OCI-LY7 (cell line): ENCODE results near the gene NPLOC4. TPM values are rescaled to one million over a fixed set of nuclear protein-coding genes. Genes with fewer than 3 reads are reported as not detected.

ENCODE experiments used
- BruUV-seq: library from RNA; stranded (reverse); fragments of 400-500 nt; replicated peaks from 2 replicates; lab custom pipeline; 2021; lab: Mats Ljungman, UMichigan
- CTCF ChIA-PET: fragments of 300-600 bp; sonication (Branson Sonifier 250); formaldehyde crosslinking; loops from one replicate; lab custom pipeline; 2022; ENCODE audit warnings: antibody characterized with exemption; ENCODE audit not compliant: unreplicated experiment; lab: Charles Lee
- POLR2A ChIA-PET: fragments of 300-600 bp; sonication (Branson Sonifier 250); formaldehyde crosslinking; loops from one replicate; lab custom pipeline; 2022; ENCODE audit warnings: antibody characterized with exemption; lab: Charles Lee
- DNase-seq: peaks from one replicate; pipeline ENCODE4 v3.0.0-alpha.2; 2015; ENCODE audit warnings: low spot score
- H2AFZ ChIP-seq: fragments of 200-600 bp; sonication (generic), shearing (Covaris generic); 2 replicates; pipeline ENCODE4 v1.6.1; 2014; ENCODE audit warnings: mild to moderate bottlenecking, antibody characterized with exemption, low read length, moderate library complexity
- H3K27ac ChIP-seq: fragments of 200-600 bp; sonication (generic); 2 replicates; pipeline ENCODE4 v1.5.1; 2014; ENCODE audit warnings: mixed run types, low read depth, mild to moderate bottlenecking, moderate library complexity, low read length, inconsistent platforms; ENCODE audit not compliant: poor library complexity, severe bottlenecking
- H3K36me3 ChIP-seq: fragments of 200-600 bp; sonication (generic); 2 replicates; pipeline ENCODE4 v1.6.1; 2014; ENCODE audit warnings: mild to moderate bottlenecking, antibody characterized with exemption, low read length, moderate library complexity, mixed read lengths; ENCODE audit not compliant: insufficient read depth
- H3K4me1 ChIP-seq: fragments of 200-600 bp; sonication (generic); 2 replicates; pipeline ENCODE4 v1.5.1; 2014; ENCODE audit warnings: mild to moderate bottlenecking, low read length; ENCODE audit not compliant: insufficient read depth, poor library complexity, severe bottlenecking
- H3K4me2 ChIP-seq: fragments of 200-600 bp; sonication (generic); 2 replicates; pipeline ENCODE4 v1.6.1; 2014; ENCODE audit warnings: mild to moderate bottlenecking, low read length
- H3K4me3 ChIP-seq: fragments of 200-600 bp; sonication (generic); 2 replicates; pipeline ENCODE4 v1.5.1; 2014; ENCODE audit warnings: mild to moderate bottlenecking, low read depth, low read length; ENCODE audit not compliant: poor library complexity, severe bottlenecking
- H3K79me2 ChIP-seq: fragments of 200-600 bp; sonication (generic); 2 replicates; pipeline ENCODE4 v1.6.1; 2016; ENCODE audit warnings: low read depth, mild to moderate bottlenecking, low read length, moderate library complexity, mixed read lengths; ENCODE audit not compliant: insufficient read depth
- H3K9me2 ChIP-seq: fragments of 200-600 bp; sonication (generic); 2 replicates; pipeline ENCODE4 v1.6.1; 2016; ENCODE audit warnings: mild to moderate bottlenecking, low read length, mixed read lengths; ENCODE audit not compliant: insufficient read depth
- H3K9me3 ChIP-seq: fragments of 200-600 bp; sonication (generic); 2 replicates; pipeline ENCODE4 v1.6.1; 2014; ENCODE audit warnings: mild to moderate bottlenecking, mixed run types, low read length, mixed read lengths
- H4K20me1 ChIP-seq: fragments of 200-600 bp; sonication (generic); 2 replicates; pipeline ENCODE4 v1.6.1; 2014; ENCODE audit warnings: mild to moderate bottlenecking, antibody characterized with exemption, low read length, moderate library complexity, mixed read lengths; ENCODE audit not compliant: insufficient read depth
- CTCF ChIP-seq: fragments of 200-600 bp; sonication (generic); conservative IDR thresholded peaks from 2 replicates; pipeline ENCODE4 v1.5.1; 2014; ENCODE audit warnings: mild to moderate bottlenecking, antibody characterized with exemption, low read length, moderate library complexity, mixed read lengths
- EZH2phosphoT487 ChIP-seq: fragments of 200-600 bp; sonication (generic); IDR thresholded peaks from 2 replicates; pipeline ENCODE4 v1.6.1; 2018; ENCODE audit warnings: low read depth, borderline replicate concordance, mild to moderate bottlenecking, mixed run types, antibody characterized with exemption, low read length, moderate library complexity, mixed read lengths
- intact Hi-C: fragments of 100-400 bp; cut with micrococcal nuclease; formaldehyde crosslinking; loops from one replicate; pipeline ENCODE4 v1.10.0; 2022; ENCODE audit not compliant: unreplicated experiment
- total RNA-seq, 2 experiments: library from RNA; depleted of rRNA in 1 of 2; stranded (reverse); fragments of >200 nt in 1 of 2; shearing (Covaris generic) in 1 of 2; gene quantifications; 2 replicates each; pipeline ENCODE4 v1.2.3, GENCODE V29; 2014 to 2022

NPLOC4 gene
- total RNA-seq, 2 experiments from 2014 or later: 69.6 to 118 TPM

- H3K36me3 ChIP-seq: peaks cover 72% of the 10 kb centered on the region
- no peaks in the 10 kb centered on the region for H3K4me1 ChIP-seq
- H3K79me2 ChIP-seq: no peaks in the 10 kb centered on the region
- no peaks in the 10 kb centered on the region for H3K9me2 ChIP-seq
- ChIA-PET CTCF (no interaction called here), POLR2A (no interaction called here)
- H3K4me3 ChIP-seq: no peak overlapping the region
- no peak overlapping the region for H2AFZ ChIP-seq
- H3K4me2 ChIP-seq: no peak overlapping the region
- no peaks in the 10 kb centered on the region for H4K20me1 ChIP-seq
- H3K27ac ChIP-seq: no peak overlapping the region
- intact Hi-C loops: no loop called here
- TF ChIP-seq EZH2phosphoT487: no peak
- TF ChIP-seq CTCF: no peak
- BruUV-seq: no TSS peak
- no peak for DNase-seq
- no peaks in the 10 kb centered on the region for H3K9me3 ChIP-seq
Observed at GRCh38 chr17:81575836-81576235, 61.1 kb downstream of the NPLOC4 start.

GRCh38 chr17:81574643-81574956 lies 62.3 kb downstream of the NPLOC4 start:
- Histone ChIP-seq H2AFZ (no peak overlapping the region), H3K27ac (no peak overlapping the region), H3K4me3 (no peak overlapping the region), H4K20me1 (no peaks in the 10 kb centered on the region), H3K79me2 (no peaks in the 10 kb centered on the region), H3K36me3 (peaks cover 75% of the 10 kb centered on the region), H3K9me2 (no peaks in the 10 kb centered on the region), H3K9me3 (no peaks in the 10 kb centered on the region), H3K4me1 (no peaks in the 10 kb centered on the region), H3K4me2 (no peak overlapping the region)
- no TSS peak for BruUV-seq
- TF ChIP-seq EZH2phosphoT487: no peak
- no peak for TF ChIP-seq CTCF
- ChIA-PET POLR2A (interaction anchor here (0.7 kb wide), 1 partner anchor 22 kb away, joined by 3 read pairs; the partner anchor contains the start of gene FAAP100), CTCF (no interaction called here)
- no peak for DNase-seq
- intact Hi-C loops: no loop called here

GRCh38 chr17:81573794-81574642 lies 62.9 kb downstream of the NPLOC4 start:
- no peaks in the 10 kb centered on the region for H4K20me1 ChIP-seq
- peaks cover 75% of the 10 kb centered on the region for H3K36me3 ChIP-seq
- no peak overlapping the region for H3K4me2 ChIP-seq
- no TSS peak for BruUV-seq
- no peaks in the 10 kb centered on the region for H3K9me2 ChIP-seq
- no peak for DNase-seq
- no peak; the same call in 1 of the 2 replicates for TF ChIP-seq CTCF
- no peak for TF ChIP-seq EZH2phosphoT487
- no peak overlapping the region for H2AFZ ChIP-seq
- H3K4me1 ChIP-seq: no peaks in the 10 kb centered on the region
- intact Hi-C loops: no loop called here
- no peaks in the 10 kb centered on the region for H3K79me2 ChIP-seq
- no peak overlapping the region for H3K27ac ChIP-seq
- ChIA-PET POLR2A (interaction anchor here (0.7 kb wide), 1 partner anchor 22 kb away, joined by 3 read pairs; the partner anchor contains the start of gene FAAP100), CTCF (no interaction called here)
- no peak overlapping the region for H3K4me3 ChIP-seq
- no peaks in the 10 kb centered on the region for H3K9me3 ChIP-seq
